ENCODE data around the gene IFTAP.

IFTAP gene

GRCh38 chr11:36617543-36618362 is 23.5 kb downstream of the IFTAP start:
- DNase-seq (ENCODE audit: low spot score in 2 of 2): no peak
- no peak overlapping the region for H3K4me3 Mint-ChIP-seq
- H3K9me3 Mint-ChIP-seq: no peaks in the 10 kb centered on the region
- ATAC-seq: no peak
- peaks cover 7% of the 10 kb centered on the region for H3K4me1 Mint-ChIP-seq
- no peak overlapping the region for H3K27ac Mint-ChIP-seq
- no peaks in the 10 kb centered on the region for H3K36me3 Mint-ChIP-seq

- Mint-ChIP-seq H3K9me3 (no peaks in the 10 kb centered on the region), H3K36me3 (no peaks in the 10 kb centered on the region), H3K4me1 (peaks cover 7% of the 10 kb centered on the region), H3K27ac (no peak overlapping the region), H3K4me3 (no peak overlapping the region)
- DNase-seq (ENCODE audit: low spot score in 2 of 2) (no peak), ATAC-seq (no peak)
Measured at GRCh38 chr11:36618363-36619047, 24.2 kb downstream of the IFTAP start.

- Mint-ChIP-seq H3K4me3 (no peak overlapping the region), H3K9me3 (no peaks in the 10 kb centered on the region), H3K27ac (no peak overlapping the region), H3K36me3 (no peaks in the 10 kb centered on the region), H3K4me1 (peaks cover 7% of the 10 kb centered on the region)
- no peak for DNase-seq (ENCODE audit: low spot score in 2 of 2)
- ATAC-seq: no peak
Measured at GRCh38 chr11:36619502-36619901, 25.2 kb downstream of the IFTAP start.

GRCh38 chr11:36620246-36620645 is 25.9 kb downstream of the IFTAP start:
- ATAC-seq (no peak), DNase-seq (ENCODE audit: low spot score in 2 of 2) (no peak)
- no peak overlapping the region for H3K27ac Mint-ChIP-seq
- H3K4me1 Mint-ChIP-seq: peaks cover 7% of the 10 kb centered on the region
- H3K9me3 Mint-ChIP-seq: no peaks in the 10 kb centered on the region
- H3K4me3 Mint-ChIP-seq: no peak overlapping the region
- H3K36me3 Mint-ChIP-seq: no peaks in the 10 kb centered on the region

GRCh38 chr11:36622431-36623136 is 28.3 kb downstream of the IFTAP start:
- ATAC-seq (peak; percentile 52), DNase-seq (ENCODE audit: low spot score in 2 of 2) (no peak)
- H3K27ac Mint-ChIP-seq: no peak overlapping the region
- no peaks in the 10 kb centered on the region for H3K36me3 Mint-ChIP-seq
- H3K4me1 Mint-ChIP-seq: peaks cover 7% of the 10 kb centered on the region
- no peaks in the 10 kb centered on the region for H3K9me3 Mint-ChIP-seq
- H3K4me3 Mint-ChIP-seq: no peak overlapping the region

GRCh38 chr11:36623494-36623893 is 29.2 kb downstream of the IFTAP start:
- Mint-ChIP-seq H3K9me3 (no peaks in the 10 kb centered on the region), H3K4me1 (peaks cover 5% of the 10 kb centered on the region), H3K27ac (no peak overlapping the region), H3K36me3 (no peaks in the 10 kb centered on the region), H3K4me3 (no peak overlapping the region)
- ATAC-seq: no peak
- no peak for DNase-seq (ENCODE audit: low spot score in 2 of 2)

- Mint-ChIP-seq H3K36me3 (no peaks in the 10 kb centered on the region), H3K9me3 (no peaks in the 10 kb centered on the region), H3K4me1 (peaks cover 5% of the 10 kb centered on the region), H3K4me3 (no peak overlapping the region), H3K27ac (no peak overlapping the region)
- DNase-seq (ENCODE audit: low spot score in 2 of 2): no peak
- ATAC-seq: no peak
Measured at GRCh38 chr11:36627006-36627405, 32.7 kb downstream of the IFTAP start.

- ATAC-seq (no peak), DNase-seq (ENCODE audit: low spot score in 2 of 2) (no peak)
- H3K9me3 Mint-ChIP-seq: no peaks in the 10 kb centered on the region
- no peak overlapping the region for H3K27ac Mint-ChIP-seq
- H3K4me1 Mint-ChIP-seq: peaks cover 6% of the 10 kb centered on the region
- no peaks in the 10 kb centered on the region for H3K36me3 Mint-ChIP-seq
- no peak overlapping the region for H3K4me3 Mint-ChIP-seq
Measured at GRCh38 chr11:36627471-36627870, 33.2 kb downstream of the IFTAP start.

- H3K4me3 Mint-ChIP-seq: no peak overlapping the region
- H3K4me1 Mint-ChIP-seq: peaks cover 6% of the 10 kb centered on the region
- no peak overlapping the region for H3K27ac Mint-ChIP-seq
- no peak for ATAC-seq
- no peak for DNase-seq (ENCODE audit: low spot score in 2 of 2)
- H3K36me3 Mint-ChIP-seq: no peaks in the 10 kb centered on the region
- no peaks in the 10 kb centered on the region for H3K9me3 Mint-ChIP-seq
Measured at GRCh38 chr11:36628141-36628540, 33.8 kb downstream of the IFTAP start.

- DNase-seq (ENCODE audit: low spot score in 2 of 2) (no peak), ATAC-seq (no peak)
- Mint-ChIP-seq H3K36me3 (no peaks in the 10 kb centered on the region), H3K9me3 (no peaks in the 10 kb centered on the region), H3K27ac (no peak overlapping the region), H3K4me3 (no peak overlapping the region), H3K4me1 (peaks cover 6% of the 10 kb centered on the region)
Measured at GRCh38 chr11:36628765-36629244, 34.5 kb downstream of the IFTAP start.

- DNase-seq (ENCODE audit: low spot score in 2 of 2): peak in 1 of 2 donors; percentile 55
- peak; percentile 66 for ATAC-seq
- peaks cover 6% of the 10 kb centered on the region for H3K4me1 Mint-ChIP-seq
- H3K36me3 Mint-ChIP-seq: no peaks in the 10 kb centered on the region
- H3K27ac Mint-ChIP-seq: no peak overlapping the region
- no peaks in the 10 kb centered on the region for H3K9me3 Mint-ChIP-seq
- H3K4me3 Mint-ChIP-seq: no peak overlapping the region
Measured at GRCh38 chr11:36631774-36632173, 37.5 kb downstream of the IFTAP start.

GRCh38 chr11:36635066-36635862 is 41.0 kb downstream of the IFTAP start:
- H3K4me1 Mint-ChIP-seq: peaks cover 6% of the 10 kb centered on the region
- H3K36me3 Mint-ChIP-seq: no peaks in the 10 kb centered on the region
- H3K9me3 Mint-ChIP-seq: no peaks in the 10 kb centered on the region
- DNase-seq (ENCODE audit: low spot score in 2 of 2): no peak
- no peak overlapping the region for H3K4me3 Mint-ChIP-seq
- H3K27ac Mint-ChIP-seq: no peak overlapping the region
- no peak for ATAC-seq

GRCh38 chr11:36638556-36638955 is 44.3 kb downstream of the IFTAP start:
- DNase-seq (ENCODE audit: low spot score in 2 of 2) (no peak), ATAC-seq (no peak)
- H3K4me3 Mint-ChIP-seq: no peak overlapping the region
- no peaks in the 10 kb centered on the region for H3K36me3 Mint-ChIP-seq
- H3K27ac Mint-ChIP-seq: no peak overlapping the region
- H3K4me1 Mint-ChIP-seq: no peaks in the 10 kb centered on the region
- H3K9me3 Mint-ChIP-seq: no peaks in the 10 kb centered on the region

GRCh38 chr11:36657610-36658267 is 63.4 kb downstream of the IFTAP start:
- ATAC-seq: no peak
- no peak for DNase-seq (ENCODE audit: low spot score in 2 of 2)
- H3K9me3 Mint-ChIP-seq: no peaks in the 10 kb centered on the region

More at GRCh38 chr11:36657610-36658267, 63.4 kb downstream of the IFTAP start:
- Mint-ChIP-seq H3K4me3 (no peak overlapping the region), H3K4me1 (no peaks in the 10 kb centered on the region), H3K36me3 (no peaks in the 10 kb centered on the region), H3K27ac (no peak overlapping the region)
